ENCODE results near the gene DPP6. TPM values are rescaled to one million over a fixed set of nuclear protein-coding genes. Genes with fewer than 3 reads are reported as not detected.

DPP6 gene
- total RNA-seq, 4 donors from 2014 or later, result 0.30 to 11.8 (median 10.7) TPM

DNA sequence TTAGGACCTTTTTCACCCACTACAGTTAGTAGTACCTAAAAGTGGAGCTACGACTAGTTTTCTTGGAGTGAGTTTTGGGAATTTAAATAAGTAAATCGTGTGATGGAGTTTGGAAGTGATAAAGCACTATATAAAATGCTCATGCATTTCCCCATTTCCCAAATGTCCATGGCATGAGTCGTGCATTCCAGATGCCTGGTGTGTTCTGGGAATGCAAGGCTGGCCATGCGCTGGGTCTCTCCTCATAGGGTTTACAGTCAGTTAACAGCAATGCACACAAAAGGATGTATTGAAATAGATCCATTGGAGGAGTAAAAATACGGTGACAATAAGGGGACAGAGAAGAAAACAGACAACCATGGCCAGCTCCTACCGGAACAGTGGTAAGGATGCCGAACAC lies 149.8 kb downstream of the DPP6 start:
- H3K9me3 ChIP-seq, result no peaks in the 10 kb centered on the region
- no peaks in the 10 kb centered on the region for H3K36me3 ChIP-seq
- H3K4me3 ChIP-seq, result no peak overlapping the region
- no peak for DNase-seq (ENCODE audit: low spot score in 2 of 2)
- no peak overlapping the region for H3K27ac ChIP-seq
- H3K27me3 ChIP-seq, result no peaks in the 10 kb centered on the region
- WGBS, result 73% methylated on average over 7 of the region's 7 CpGs
- H3K4me1 ChIP-seq, result no peaks in the 10 kb centered on the region
- TF ChIP-seq POLR2A (IDR thresholded peaks at IDR 0.05), result no peak
- TF ChIP-seq EP300 (IDR thresholded peaks at IDR 0.05), result no peak
- TF ChIP-seq, protein P1, sequence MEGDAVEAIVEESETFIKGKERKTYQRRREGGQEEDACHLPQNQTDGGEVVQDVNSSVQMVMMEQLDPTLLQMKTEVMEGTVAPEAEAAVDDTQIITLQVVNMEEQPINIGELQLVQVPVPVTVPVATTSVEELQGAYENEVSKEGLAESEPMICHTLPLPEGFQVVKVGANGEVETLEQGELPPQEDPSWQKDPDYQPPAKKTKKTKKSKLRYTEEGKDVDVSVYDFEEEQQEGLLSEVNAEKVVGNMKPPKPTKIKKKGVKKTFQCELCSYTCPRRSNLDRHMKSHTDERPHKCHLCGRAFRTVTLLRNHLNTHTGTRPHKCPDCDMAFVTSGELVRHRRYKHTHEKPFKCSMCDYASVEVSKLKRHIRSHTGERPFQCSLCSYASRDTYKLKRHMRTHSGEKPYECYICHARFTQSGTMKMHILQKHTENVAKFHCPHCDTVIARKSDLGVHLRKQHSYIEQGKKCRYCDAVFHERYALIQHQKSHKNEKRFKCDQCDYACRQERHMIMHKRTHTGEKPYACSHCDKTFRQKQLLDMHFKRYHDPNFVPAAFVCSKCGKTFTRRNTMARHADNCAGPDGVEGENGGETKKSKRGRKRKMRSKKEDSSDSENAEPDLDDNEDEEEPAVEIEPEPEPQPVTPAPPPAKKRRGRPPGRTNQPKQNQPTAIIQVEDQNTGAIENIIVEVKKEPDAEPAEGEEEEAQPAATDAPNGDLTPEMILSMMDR (IDR thresholded peaks at IDR 0.05), result no peak
- TF ChIP-seq POLR2AphosphoS5 (IDR thresholded peaks at IDR 0.05), result no peak

DNA sequence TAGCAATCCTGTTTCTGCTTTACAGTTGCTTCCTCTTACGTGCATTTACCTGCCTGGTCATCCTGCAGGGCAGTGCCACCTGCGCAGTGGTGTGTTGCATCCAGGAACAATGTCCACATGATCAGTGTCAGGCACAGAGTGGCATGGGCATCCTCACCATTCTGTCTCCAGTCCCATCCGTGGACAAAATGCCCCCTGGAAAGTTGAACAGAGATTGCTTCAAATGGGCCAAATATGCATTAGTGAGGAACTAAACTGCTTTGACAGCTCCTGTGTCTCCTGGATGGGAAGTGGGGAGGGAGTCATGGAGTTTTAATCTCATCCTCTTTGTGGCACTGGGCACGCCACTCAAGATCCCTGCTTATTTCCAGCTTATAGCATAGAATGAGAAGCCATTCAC lies 151.8 kb downstream of the DPP6 start:
- DNase-seq (ENCODE audit: low spot score in 2 of 2), result no peak
- no peaks in the 10 kb centered on the region for H3K9me3 ChIP-seq
- no peak overlapping the region for H3K27ac ChIP-seq
- WGBS, result 88% methylated on average over 4 of the region's 4 CpGs
- H3K36me3 ChIP-seq, result no peaks in the 10 kb centered on the region
- no peak for TF ChIP-seq POLR2AphosphoS5 (IDR thresholded peaks at IDR 0.05)
- no peak for TF ChIP-seq POLR2A (IDR thresholded peaks at IDR 0.05)
- no peak for TF ChIP-seq EP300 (IDR thresholded peaks at IDR 0.05)
- TF ChIP-seq, protein P1 (IDR thresholded peaks at IDR 0.05), result no peak
- H3K27me3 ChIP-seq, result no peaks in the 10 kb centered on the region
- H3K4me3 ChIP-seq, result no peak overlapping the region
- no peaks in the 10 kb centered on the region for H3K4me1 ChIP-seq

- H3K9me3 ChIP-seq, result no peaks in the 10 kb centered on the region
- H3K27me3 ChIP-seq, result no peaks in the 10 kb centered on the region
- DNase-seq (ENCODE audit: low spot score in 2 of 2), result no peak
- 80% methylated on average over 6 of the region's 6 CpGs for WGBS
- TF ChIP-seq, protein P1 (IDR thresholded peaks at IDR 0.05), result no peak
- TF ChIP-seq POLR2A (IDR thresholded peaks at IDR 0.05) (no peak), POLR2AphosphoS5 (IDR thresholded peaks at IDR 0.05) (no peak), EP300 (IDR thresholded peaks at IDR 0.05) (no peak)
- no peak overlapping the region for H3K4me3 ChIP-seq
- H3K27ac ChIP-seq, result no peak overlapping the region
- no peaks in the 10 kb centered on the region for H3K36me3 ChIP-seq
- no peaks in the 10 kb centered on the region for H3K4me1 ChIP-seq
Measured at GRCh38 chr7:154212861-154213260, 160.7 kb downstream of the DPP6 start.

- no peak for DNase-seq (ENCODE audit: low spot score in 2 of 2)
- Histone ChIP-seq H3K4me3 (no peak overlapping the region), H3K27me3 (no peaks in the 10 kb centered on the region), H3K9me3 (peaks cover 11% of the 10 kb centered on the region), H3K4me1 (no peaks in the 10 kb centered on the region), H3K27ac (no peak overlapping the region), H3K36me3 (no peaks in the 10 kb centered on the region)
- 60% methylated on average over 7 of the region's 7 CpGs for WGBS
- TF ChIP-seq EP300 (IDR thresholded peaks at IDR 0.05) (no peak), POLR2AphosphoS5 (IDR thresholded peaks at IDR 0.05) (no peak), POLR2A (IDR thresholded peaks at IDR 0.05) (no peak)
- TF ChIP-seq, protein P1 (IDR thresholded peaks at IDR 0.05), result no peak
Measured at GRCh38 chr7:154217688-154218340, 165.6 kb downstream of the DPP6 start.

- WGBS, result 45% methylated on average over 5 of the region's 6 CpGs
- TF ChIP-seq EP300 (IDR thresholded peaks at IDR 0.05) (no peak), POLR2A (IDR thresholded peaks at IDR 0.05) (no peak), POLR2AphosphoS5 (IDR thresholded peaks at IDR 0.05) (no peak)
- TF ChIP-seq, protein P1 (IDR thresholded peaks at IDR 0.05), result no peak
- H3K36me3 ChIP-seq, result no peaks in the 10 kb centered on the region
- no peak for DNase-seq (ENCODE audit: low spot score in 2 of 2)
- no peak overlapping the region for H3K27ac ChIP-seq
- H3K9me3 ChIP-seq, result peaks cover 3% of the 10 kb centered on the region
- no peaks in the 10 kb centered on the region for H3K4me1 ChIP-seq
- no peak overlapping the region for H3K4me3 ChIP-seq
- H3K27me3 ChIP-seq, result no peaks in the 10 kb centered on the region
Measured at GRCh38 chr7:154231732-154232131, 179.5 kb downstream of the DPP6 start.
